Measurements from ENCODE around the gene LPA. TPM values are rescaled to one million over a fixed set of nuclear protein-coding genes. Genes with fewer than 3 reads are reported as not detected.
"Not testable (repeated sequence)": the region's sequence is repeated elsewhere in the genome, so short reads cannot be mapped to it uniquely, and the experiment has no call there.

The LPA gene
- total and polyA plus RNA-seq, 2 of the 8 experiments (the other 6 are each of a cell fraction or from before 2014, with no cell fraction given), result 0.39 TPM; not detected in 1

- H3K9me3 ChIP-seq (ENCODE audit: insufficient read depth in 2 of 2, low read depth in 1 of 2, low read length in 1 of 2); H2BK5ac ChIP-seq (ENCODE audit: low read depth, low read length); H3K14ac ChIP-seq (ENCODE audit: insufficient read length); H3K4me2 ChIP-seq (ENCODE audit: insufficient read depth in 1 of 2, low read depth in 2 of 2, low read length in 2 of 2); H2BK12ac ChIP-seq (ENCODE audit: low read depth, low read length); H2AK5ac ChIP-seq (ENCODE audit: low read depth, low read length); H3K79me2 ChIP-seq (ENCODE audit: control insufficient read depth in 1 of 2, insufficient read depth in 2 of 2, low read length in 2 of 2); H3K23ac ChIP-seq (ENCODE audit: insufficient read length); H3K56ac ChIP-seq (replicated peaks; ENCODE audit: insufficient read length, low read depth, low read length); H4K5ac ChIP-seq (ENCODE audit: insufficient read length, low read depth, low read length); H3K18ac ChIP-seq (ENCODE audit: extremely low read depth, low read length); H3K27ac ChIP-seq (ENCODE audit: low read depth, low read length); H4K20me1 ChIP-seq (replicated peaks in 1 of 2; ENCODE audit: control insufficient read depth in 1 of 2, insufficient read depth in 2 of 2, low read length in 2 of 2); H3K9ac ChIP-seq (replicated peaks in 1 of 4; ENCODE audit: extremely low read depth in 1 of 4, low read depth in 3 of 4, low read length in 3 of 4); H3K36me3 ChIP-seq (ENCODE audit: control insufficient read depth in 2 of 4, insufficient read depth in 4 of 4, low read length in 3 of 4); H3K27me3 ChIP-seq (replicated peaks in 1 of 4; ENCODE audit: control insufficient read depth in 3 of 4, extremely low read depth in 1 of 4, insufficient read depth in 3 of 4, low read length in 3 of 4); DNase-seq (ENCODE audit: low read depth in 1 of 2, low spot score in 2 of 2); CTCF ChIA-PET (ENCODE audit: partially characterized antibody); H2AFZ ChIP-seq (ENCODE audit: low read length); H2BK120ac ChIP-seq (replicated peaks; ENCODE audit: low read depth, low read length); POLR2A ChIA-PET (ENCODE audit: partially characterized antibody); H4K91ac ChIP-seq (replicated peaks; ENCODE audit: insufficient read length, low read length); H2BK15ac ChIP-seq (ENCODE audit: low read length); FAIRE-seq; H4K8ac ChIP-seq (ENCODE audit: extremely low read depth, insufficient read depth, low read length); H3K4me3 ChIP-seq (ENCODE audit: extremely low read depth in 1 of 4, insufficient read depth in 2 of 4, low read depth in 3 of 4, low read length in 4 of 4); H3K23me2 ChIP-seq (ENCODE audit: low read depth, low read length); H3K79me1 ChIP-seq (ENCODE audit: low read depth, low read length); H3K4ac ChIP-seq (replicated peaks; ENCODE audit: insufficient read length, low read depth, low read length); H2BK20ac ChIP-seq (ENCODE audit: low read length); H3K4me1 ChIP-seq (replicated peaks in 1 of 4; ENCODE audit: control insufficient read depth in 3 of 4, insufficient read depth in 4 of 4, low read length in 3 of 4): not testable (repeated sequence)
- 95% methylated on average over 7 of the region's 7 CpGs; no CpG with 5 or more reads in 1 of the 2 experiments for WGBS, 2 experiments (ENCODE audit: extremely low coverage in 1 of 2, insufficient coverage in 1 of 2, insufficient read length in 1 of 2, insufficient replicate concordance in 2 of 2, low coverage in 1 of 2, low lambda C conversion rate in 2 of 2, missing lambda C conversion rate in 1 of 2)
Measured at GRCh38 chr6:160704688-160705087, 40.6 kb upstream of the LPA start.

GRCh38 chr6:160701918-160702680 lies 38.0 kb upstream of the LPA start, which contains the start of gene PLG:
Gene PLG (plus strand): TSS chr6:160702244. CDS start chr6:160702305, 61 bp downstream.
- H3K9ac ChIP-seq (replicated peaks in 1 of 4; ENCODE audit: extremely low read depth in 1 of 4, low read depth in 3 of 4, low read length in 3 of 4); CTCF ChIA-PET (ENCODE audit: partially characterized antibody): not testable (repeated sequence)
- WGBS, 2 experiments (ENCODE audit: extremely low coverage in 1 of 2, insufficient coverage in 1 of 2, insufficient read length in 1 of 2, insufficient replicate concordance in 2 of 2, low coverage in 1 of 2, low lambda C conversion rate in 2 of 2, missing lambda C conversion rate in 1 of 2), result 89% methylated on average over 6 of the region's 6 CpGs; no CpG with 5 or more reads in 1 of the 2 experiments

More at GRCh38 chr6:160701918-160702680, 38.0 kb upstream of the LPA start, which contains the start of gene PLG:
- H3K23ac ChIP-seq (ENCODE audit: insufficient read length); H3K36me3 ChIP-seq (ENCODE audit: control insufficient read depth in 2 of 4, insufficient read depth in 4 of 4, low read length in 3 of 4); H3K4ac ChIP-seq (replicated peaks; ENCODE audit: insufficient read length, low read depth, low read length); H3K56ac ChIP-seq (replicated peaks; ENCODE audit: insufficient read length, low read depth, low read length); H3K27me3 ChIP-seq (replicated peaks in 1 of 4; ENCODE audit: control insufficient read depth in 3 of 4, extremely low read depth in 1 of 4, insufficient read depth in 3 of 4, low read length in 3 of 4); H3K18ac ChIP-seq (ENCODE audit: extremely low read depth, low read length); H3K79me1 ChIP-seq (ENCODE audit: low read depth, low read length); H3K79me2 ChIP-seq (ENCODE audit: control insufficient read depth in 1 of 2, insufficient read depth in 2 of 2, low read length in 2 of 2); H2BK15ac ChIP-seq (ENCODE audit: low read length); DNase-seq (ENCODE audit: low read depth in 1 of 2, low spot score in 2 of 2); FAIRE-seq; H4K5ac ChIP-seq (ENCODE audit: insufficient read length, low read depth, low read length); H3K27ac ChIP-seq (ENCODE audit: low read depth, low read length); H3K4me2 ChIP-seq (ENCODE audit: insufficient read depth in 1 of 2, low read depth in 2 of 2, low read length in 2 of 2); H2BK120ac ChIP-seq (replicated peaks; ENCODE audit: low read depth, low read length); H4K8ac ChIP-seq (ENCODE audit: extremely low read depth, insufficient read depth, low read length); H2AK5ac ChIP-seq (ENCODE audit: low read depth, low read length); POLR2A ChIA-PET (ENCODE audit: partially characterized antibody); H3K9me3 ChIP-seq (ENCODE audit: insufficient read depth in 2 of 2, low read depth in 1 of 2, low read length in 1 of 2); H3K23me2 ChIP-seq (ENCODE audit: low read depth, low read length); H4K20me1 ChIP-seq (replicated peaks in 1 of 2; ENCODE audit: control insufficient read depth in 1 of 2, insufficient read depth in 2 of 2, low read length in 2 of 2); H3K4me1 ChIP-seq (replicated peaks in 1 of 4; ENCODE audit: control insufficient read depth in 3 of 4, insufficient read depth in 4 of 4, low read length in 3 of 4); H2AFZ ChIP-seq (ENCODE audit: low read length); H4K91ac ChIP-seq (replicated peaks; ENCODE audit: insufficient read length, low read length); H2BK5ac ChIP-seq (ENCODE audit: low read depth, low read length); H3K4me3 ChIP-seq (ENCODE audit: extremely low read depth in 1 of 4, insufficient read depth in 2 of 4, low read depth in 3 of 4, low read length in 4 of 4); H2BK12ac ChIP-seq (ENCODE audit: low read depth, low read length); H3K14ac ChIP-seq (ENCODE audit: insufficient read length); H2BK20ac ChIP-seq (ENCODE audit: low read length): not testable (repeated sequence)
